Pancreas (tissue), 10 donors: ENCODE measurements around the gene ABR. TPM values are rescaled to one million over a fixed set of nuclear protein-coding genes. Genes with fewer than 3 reads are reported as not detected.
"Not testable (repeated sequence)": the region's sequence is repeated elsewhere in the genome, so short reads cannot be mapped to it uniquely, and the experiment has no call there.

Source experiments
- ATAC-seq, 4 donors: fragments of 200-7000 bp; cut with Tn5 transposase; one replicate each; pipeline versions ENCODE4 v1.8.0 to v1.9.1; 2020; ENCODE audit warnings: mild to moderate bottlenecking in 4 of 4, moderate library complexity in 4 of 4
- DNase-seq, 6 donors: peaks; one replicate each; pipeline ENCODE4 v3.0.0-alpha.2; 2020
- FAIRE-seq: peaks from 2 replicates; lab custom pipeline; 2012; peaks lifted over from hg19 to GRCh38; lab: Jason Lieb, UNC
- H3K27ac ChIP-seq, 4 donors: fragments of 200-600 bp; sonication (generic); 1 replicate in 3 of 4; 2 replicates in 1 of 4; pipeline versions ENCODE4 v1.5.0 to v1.8.0; 2020
- H3K27me3 ChIP-seq, 4 donors: fragments of 200-600 bp; one replicate each; pipeline ENCODE4 v1.8.0; 2021
- H3K36me3 ChIP-seq, 3 donors: fragments of 200-600 bp; sonication (generic) in 1 of 3; one replicate each; pipeline versions ENCODE4 v1.5.0 to v1.8.0; 2020 to 2021
- H3K4me1 ChIP-seq, 3 donors: fragments of 200-600 bp; one replicate each; pipeline ENCODE4 v1.8.0; 2021
- H3K4me3 ChIP-seq, 4 donors: fragments of 200-600 bp; sonication (generic) in 2 of 4; one replicate each; pipeline versions ENCODE4 v1.5.0 to v1.8.0; 2020 to 2021
- H3K9me3 ChIP-seq, 4 donors: fragments of 200-600 bp; one replicate each; pipeline ENCODE4 v1.8.0; 2021
- WGBS, 2 donors: extraction: QIAGEN DNeasy Blood & Tissue Kit; methylation state at CpG; one replicate each; pipeline ENCODE4 v1.1.7; 2013; 5-methylcytosine and 5-hydroxymethylcytosine counted together
- intact Hi-C, 3 donors: fragments of 100-400 bp; cut with DNase I; formaldehyde crosslinking; loops; one replicate each; pipeline versions ENCODE4 v1.11.1 to v1.14.2; 2022
- polyA plus RNA-seq, 2 donors: library from polyadenylated mRNA; stranded (reverse); fragments of 200-250 nt; gene quantifications; one replicate each; pipeline ENCODE4 v1.2.3, GENCODE V29; 2013
- total RNA-seq, 6 donors: library from RNA; stranded (reverse); fragmentation: NEBNext Ultra II Directional in 4 of 6; extraction: Animal tissue kit (Norgen Biotek cat#: 25700) in 4 of 6; gene quantifications; one replicate each; pipeline versions ENCODE4 v1.2.1 to v1.2.4, GENCODE V29; 2021 to 2023
- TF ChIP-seq, protein P1 (sequence below), 4 donors: fragments of 200-600 bp; sonication (generic) in 3 of 4; IDR thresholded peaks; one replicate each; pipeline versions ENCODE4 v1.5.0 to v1.8.0; 2021; ENCODE audit warnings: antibody characterized with exemption in 4 of 4
- donor health status: healthy with polysubstance abuse.
- donor health status: DM: no; HTN: no; CAD: no; lungs with moderate emphysema.
- donor health status: DM: no; HTN: no; CAD: no.
- donor health status: control.
- donor health status: control.
- donor health status: Bipolar disorder and iron deficiency.
- donor health status: DM: yes; HTN: yes; CAD: no.
- donor health status: DM: no; HTN: no; CAD: no.
- donor health status: DM: no; HTN: no; CAD: no.
- donor health status: DM: yes; HTN: yes; CAD: no.

ABR gene
- total and polyA plus RNA-seq, 8 donors: 15.4 to 65.7 (median 28.4) TPM

DNA sequence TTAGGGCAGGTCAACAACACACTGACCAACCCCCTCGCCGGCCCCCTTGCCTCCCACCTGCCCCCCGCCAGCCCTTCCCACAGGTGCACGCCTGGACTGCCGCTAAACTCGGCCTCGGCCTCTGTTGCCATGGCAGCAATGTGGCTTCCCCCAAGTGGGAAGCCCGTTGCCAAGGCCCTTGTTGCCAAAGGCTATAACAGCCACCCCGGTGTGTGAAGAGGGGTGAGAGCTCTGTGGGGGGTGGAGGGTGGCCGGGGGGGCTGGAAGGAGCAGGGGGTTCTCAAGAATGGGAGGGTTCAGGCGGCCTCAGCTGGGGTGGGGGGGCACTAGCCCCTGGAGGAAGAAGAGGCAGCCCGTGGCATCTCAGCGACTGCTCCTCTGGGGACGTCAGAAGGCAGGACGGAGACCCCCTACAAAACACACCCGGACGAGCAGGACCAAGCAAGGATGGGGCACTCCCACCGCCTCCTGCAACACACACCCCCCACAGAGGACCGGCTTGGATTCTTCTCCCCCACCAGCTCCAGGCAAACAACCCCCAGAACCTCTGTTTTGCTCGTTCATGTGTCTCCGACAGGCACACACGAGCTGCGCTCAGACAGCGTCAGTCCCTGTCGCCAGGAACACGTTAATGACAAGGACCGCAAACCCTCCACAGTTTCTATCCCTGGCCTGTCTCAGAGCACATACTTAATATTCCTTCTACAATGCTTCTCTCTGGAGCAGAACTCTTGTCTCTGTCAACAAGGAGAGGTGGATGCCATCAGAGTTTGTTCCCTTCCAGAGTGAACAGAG lies 55.7 kb downstream of the ABR start:
- FAIRE-seq: no peak
- intact Hi-C loops: loop anchor here in 1 of 3 donors (5.0 kb wide), 1 partner anchor 63 kb away; no protein-coding TSS in a partner anchor
- peak in 1 of 6 donors; percentile 75 for DNase-seq
- Histone ChIP-seq H3K36me3 (no peaks in the 10 kb centered on the region), H3K27ac (no peak overlapping the region), H3K9me3 (no peaks in the 10 kb centered on the region), H3K4me3 (no peak overlapping the region), H3K4me1 (peaks cover 0 to 9% (median 0%) of the 10 kb centered on the region in 3 donors), H3K27me3 (no peaks in the 10 kb centered on the region)
- TF ChIP-seq, protein P1, sequence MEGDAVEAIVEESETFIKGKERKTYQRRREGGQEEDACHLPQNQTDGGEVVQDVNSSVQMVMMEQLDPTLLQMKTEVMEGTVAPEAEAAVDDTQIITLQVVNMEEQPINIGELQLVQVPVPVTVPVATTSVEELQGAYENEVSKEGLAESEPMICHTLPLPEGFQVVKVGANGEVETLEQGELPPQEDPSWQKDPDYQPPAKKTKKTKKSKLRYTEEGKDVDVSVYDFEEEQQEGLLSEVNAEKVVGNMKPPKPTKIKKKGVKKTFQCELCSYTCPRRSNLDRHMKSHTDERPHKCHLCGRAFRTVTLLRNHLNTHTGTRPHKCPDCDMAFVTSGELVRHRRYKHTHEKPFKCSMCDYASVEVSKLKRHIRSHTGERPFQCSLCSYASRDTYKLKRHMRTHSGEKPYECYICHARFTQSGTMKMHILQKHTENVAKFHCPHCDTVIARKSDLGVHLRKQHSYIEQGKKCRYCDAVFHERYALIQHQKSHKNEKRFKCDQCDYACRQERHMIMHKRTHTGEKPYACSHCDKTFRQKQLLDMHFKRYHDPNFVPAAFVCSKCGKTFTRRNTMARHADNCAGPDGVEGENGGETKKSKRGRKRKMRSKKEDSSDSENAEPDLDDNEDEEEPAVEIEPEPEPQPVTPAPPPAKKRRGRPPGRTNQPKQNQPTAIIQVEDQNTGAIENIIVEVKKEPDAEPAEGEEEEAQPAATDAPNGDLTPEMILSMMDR (IDR thresholded peaks at IDR 0.05): no peak
- peak in 2 of 4 donors; percentile 9 to 14 for ATAC-seq
- 47 to 56% methylated on average over 26 to 27 of the region's 27 CpGs for WGBS, 2 donors

DNA sequence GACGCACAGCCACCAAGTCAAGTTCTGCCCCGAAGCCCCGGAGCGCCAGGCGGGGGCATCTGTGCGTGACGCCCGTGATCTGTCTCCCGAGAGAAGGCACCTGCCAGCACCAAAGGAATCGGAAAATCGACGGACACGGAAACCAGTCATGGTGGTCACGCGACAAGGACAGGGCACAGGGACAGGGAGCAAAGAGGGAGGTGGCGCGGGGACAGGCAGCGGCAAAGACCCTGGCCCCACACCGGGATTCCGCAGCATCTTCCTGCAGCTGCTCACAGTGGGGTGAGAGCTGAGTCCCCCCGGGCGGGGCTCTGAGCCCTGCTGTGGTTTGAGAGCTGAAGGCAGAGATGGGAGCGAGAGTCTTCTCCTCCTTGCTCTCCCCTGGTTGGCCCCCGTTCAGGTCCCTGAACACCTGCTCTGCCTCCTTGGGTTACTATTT lies 56.4 kb downstream of the ABR start:
- TF ChIP-seq, protein P1 (IDR thresholded peaks at IDR 0.05): no peak
- no peaks in the 10 kb centered on the region for H3K27me3 ChIP-seq
- H3K27ac ChIP-seq: peak overlapping the region in 3 of 4 donors; percentile 50 to 59 (median 52)
- no peaks in the 10 kb centered on the region for H3K9me3 ChIP-seq
- H3K4me1 ChIP-seq: peaks cover 0 to 9% (median 0%) of the 10 kb centered on the region in 3 donors
- H3K36me3 ChIP-seq: no peaks in the 10 kb centered on the region
- ATAC-seq (peak in 1 of 4 donors; percentile 8), DNase-seq (peak in 1 of 6 donors; percentile 59), FAIRE-seq (no peak)
- intact Hi-C loops: loop anchor here in 1 of 3 donors (5.0 kb wide), 1 partner anchor 64 kb away; no protein-coding TSS in a partner anchor
- no peak overlapping the region for H3K4me3 ChIP-seq
- 29 to 39% methylated on average over 24 of the region's 24 CpGs for WGBS, 2 donors

DNA sequence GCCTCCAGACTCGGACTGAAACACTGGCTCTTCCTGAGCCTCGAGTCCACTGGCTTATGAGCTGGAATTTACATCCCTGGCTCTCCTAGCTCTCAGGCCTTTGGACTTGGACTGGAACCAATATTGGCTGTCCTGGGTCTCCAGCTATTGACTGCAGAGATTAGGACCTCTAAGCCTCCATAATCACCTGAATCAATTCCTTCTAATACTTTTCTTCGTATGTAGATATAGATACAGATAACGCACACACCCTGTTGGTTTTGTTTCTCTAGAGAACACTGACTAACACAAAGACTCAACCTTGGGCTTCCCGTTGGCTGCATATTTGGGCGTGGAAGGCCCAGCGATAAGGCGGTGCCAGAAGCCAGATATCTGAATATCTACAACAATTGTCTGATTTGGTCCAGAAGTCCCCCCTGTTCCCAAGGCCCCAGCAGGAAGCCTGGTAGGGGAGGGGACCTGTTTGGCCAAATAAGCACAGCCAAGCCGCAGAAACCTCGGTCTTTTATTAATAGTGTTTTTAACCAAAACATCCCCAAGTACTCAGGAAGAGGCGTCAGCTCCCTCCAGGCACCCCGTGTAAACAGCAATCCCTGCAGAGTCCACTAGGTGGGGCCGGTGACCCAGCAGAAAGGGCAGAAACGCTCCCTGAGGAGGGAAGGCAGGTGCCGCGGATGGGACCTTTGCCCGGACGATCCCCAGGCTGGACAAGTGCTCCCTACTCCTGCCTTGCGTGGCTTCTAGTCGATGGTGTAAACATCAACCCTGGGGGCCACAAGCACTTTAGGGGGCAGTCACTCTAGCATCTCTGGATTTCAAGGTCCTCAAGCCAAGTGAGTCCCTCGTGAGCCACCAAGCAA lies 57.0 kb downstream of the ABR start:
- intact Hi-C loops: loop anchor here in 1 of 3 donors (5.0 kb wide), 1 partner anchor 65 kb away; no protein-coding TSS in a partner anchor
- FAIRE-seq (no peak), DNase-seq (peak; percentile 73 to 95 (median 87)), ATAC-seq (peak; percentile 83 to 97 (median 95))
- TF ChIP-seq, protein P1 (IDR thresholded peaks at IDR 0.05): peak; percentile 71 to 91 (median 84)
- H3K4me1 ChIP-seq: peaks cover 0 to 9% (median 0%) of the 10 kb centered on the region in 3 donors
- no peaks in the 10 kb centered on the region for H3K9me3 ChIP-seq
- no peak overlapping the region for H3K4me3 ChIP-seq
- 6 to 8% methylated on average over 21 of the region's 21 CpGs for WGBS, 2 donors
- no peaks in the 10 kb centered on the region for H3K36me3 ChIP-seq
- peak overlapping the region; percentile 14 to 59 (median 51) for H3K27ac ChIP-seq
- no peaks in the 10 kb centered on the region for H3K27me3 ChIP-seq

DNA sequence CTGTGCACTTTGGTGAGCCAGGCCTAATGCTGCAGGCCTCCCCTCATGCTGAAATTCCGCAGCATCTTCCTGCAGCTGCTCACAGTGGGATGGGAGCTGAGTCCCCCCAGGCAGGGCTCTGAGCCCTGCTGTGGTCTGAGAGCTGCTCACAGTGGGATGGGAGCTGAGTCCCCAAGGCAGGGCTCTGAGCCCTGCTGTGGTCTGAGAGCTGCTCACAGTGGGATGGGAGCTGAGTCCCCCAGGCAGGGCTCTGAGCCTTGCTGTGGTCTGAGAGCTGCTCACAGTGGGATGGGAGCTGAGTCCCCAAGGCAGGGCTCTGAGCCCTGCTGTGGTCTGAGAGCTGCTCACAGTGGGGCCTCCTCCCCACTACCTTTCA lies 58.4 kb downstream of the ABR start:
- not testable (repeated sequence) for H3K36me3 ChIP-seq, H3K27me3 ChIP-seq, FAIRE-seq, H3K4me3 ChIP-seq, DNase-seq, ATAC-seq, H3K4me1 ChIP-seq, H3K9me3 ChIP-seq, H3K27ac ChIP-seq
- 71 to 86% methylated on average over 1 of the region's 1 CpG for whole genome bisulfite sequencing, 2 donors
- intact Hi-C loops: loop anchor here in 1 of 3 donors (5.0 kb wide), 1 partner anchor 66 kb away; no protein-coding TSS in a partner anchor
